NCI-H2171 treated with DMSO at 0.1 percent for 48 hours (cell line): Measurements from ENCODE around the gene C11orf24.

Experiments used
- DNase-seq: peaks from one replicate; lab custom pipeline; 2025; lab: John Stamatoyannopoulos, UW

C11orf24 gene

GRCh38 chr11:68271781-68272608 is at the start of gene C11orf24:
TSS of gene C11orf24 (minus strand) at chr11:68271973. CDS start at chr11:68263767, 8,206 bp downstream.
- DNase-seq = peak; percentile 93

GRCh38 chr11:68317147-68317785 is 45.5 kb upstream of the C11orf24 start:
- no peak for DNase-seq

GRCh38 chr11:68315171-68315920 is 43.6 kb upstream of the C11orf24 start:
- DNase-seq = no peak

- no peak for DNase-seq
Measured at GRCh38 chr11:68314203-68315170, 42.7 kb upstream of the C11orf24 start.

- peak; percentile 9 for DNase-seq
Measured at GRCh38 chr11:68313574-68314202, 41.9 kb upstream of the C11orf24 start.

- no peak for DNase-seq
Measured at GRCh38 chr11:68312780-68313573, 41.2 kb upstream of the C11orf24 start.

GRCh38 chr11:68312117-68312779 is 40.5 kb upstream of the C11orf24 start, which contains the start of gene LRP5:
TSS of gene LRP5 (plus strand) at chr11:68312591. CDS start at chr11:68312715, 124 bp downstream.
- DNase-seq = peak; percentile 12

GRCh38 chr11:68311160-68312116 is 39.7 kb upstream of the C11orf24 start:
- no peak for DNase-seq

- DNase-seq = no peak
Measured at GRCh38 chr11:68309621-68310185, 37.9 kb upstream of the C11orf24 start.

GRCh38 chr11:68308068-68308467 is 36.3 kb upstream of the C11orf24 start:
- DNase-seq = no peak

GRCh38 chr11:68306636-68307035 is 34.9 kb upstream of the C11orf24 start:
- no peak for DNase-seq

GRCh38 chr11:68303982-68304780 is 32.4 kb upstream of the C11orf24 start:
- DNase-seq = no peak

- DNase-seq = no peak
Measured at GRCh38 chr11:68303083-68303482, 31.3 kb upstream of the C11orf24 start.

GRCh38 chr11:68302670-68303069 is 30.9 kb upstream of the C11orf24 start:
- DNase-seq = peak; percentile 70

- peak; percentile 13 for DNase-seq
Measured at GRCh38 chr11:68302256-68302655, 30.5 kb upstream of the C11orf24 start.

- no peak for DNase-seq
Measured at GRCh38 chr11:68300076-68300830, 28.5 kb upstream of the C11orf24 start.
